Caco-2 (cell line): ENCODE measurements around the gene RASIP1. TPM values are rescaled to one million over a fixed set of nuclear protein-coding genes. Genes with fewer than 3 reads are reported as not detected.

Experiments
- BruUV-seq: library from RNA; stranded (reverse); fragments of 400-500 nt; replicated peaks from 2 replicates; lab custom pipeline; 2021; lab: Mats Ljungman, UMichigan
- CTCF ChIA-PET: fragments of 300-600 bp; sonication (Branson Sonifier 250); formaldehyde crosslinking; loops from one replicate; lab custom pipeline; 2022; ENCODE audit warnings: antibody characterized with exemption; lab: Charles Lee
- POLR2A ChIA-PET: fragments of 300-600 bp; sonication (Branson Sonifier 250); formaldehyde crosslinking; loops from one replicate; lab custom pipeline; 2022; ENCODE audit warnings: antibody characterized with exemption; lab: Charles Lee
- DNase-seq, 2 experiments: peaks; one replicate each; pipeline versions ENCODE4 v3.0.0 to v3.0.0-alpha.2; 2020 to 2022
- H3K27me3 ChIP-seq: replicated peaks from 2 replicates; pipeline ENCODE4 v1.6.0; 2011; ENCODE audit warnings: low read length; ENCODE audit not compliant: control insufficient read depth, insufficient read depth
- H3K36me3 ChIP-seq: 2 replicates; pipeline ENCODE4 v1.5.1; 2011; ENCODE audit warnings: low read length; ENCODE audit not compliant: control insufficient read depth, insufficient read depth
- H3K4me1 ChIP-seq: fragments of 250-450 bp; sonication (Bioruptor Pico); 2 replicates; pipeline ENCODE4 v1.5.1; 2020; ENCODE audit warnings: mild to moderate bottlenecking
- H3K4me3 ChIP-seq: 2 replicates; pipeline ENCODE4 v1.5.1; 2011; ENCODE audit warnings: low read depth, mild to moderate bottlenecking, control low read depth, low read length
- H3K9me3 ChIP-seq: fragments of 250-450 bp; sonication (Bioruptor Pico); 2 replicates; pipeline ENCODE4 v1.5.1; 2020; ENCODE audit warnings: mild to moderate bottlenecking, moderate library complexity
- H3K27ac Mint-ChIP-seq: one replicate; pipeline ENCODE4 v1.8.0; 2022; ENCODE audit warnings: mixed read lengths; ENCODE audit not compliant: unreplicated experiment
- H3K27me3 Mint-ChIP-seq: one replicate; pipeline ENCODE4 v1.8.0; 2022; ENCODE audit warnings: mixed read lengths; ENCODE audit not compliant: insufficient read depth, unreplicated experiment
- H3K36me3 Mint-ChIP-seq: one replicate; pipeline ENCODE4 v1.8.0; 2022; ENCODE audit warnings: mild to moderate bottlenecking, mixed read lengths; ENCODE audit not compliant: insufficient read depth, unreplicated experiment
- H3K4me1 Mint-ChIP-seq: one replicate; pipeline ENCODE4 v1.8.0; 2022; ENCODE audit warnings: low read depth, mixed read lengths; ENCODE audit not compliant: unreplicated experiment
- H3K4me3 Mint-ChIP-seq: one replicate; pipeline ENCODE4 v1.8.0; 2022; ENCODE audit warnings: mild to moderate bottlenecking, moderate library complexity, mixed read lengths; ENCODE audit not compliant: unreplicated experiment
- H3K9me3 Mint-ChIP-seq: one replicate; pipeline ENCODE4 v1.8.0; 2022; ENCODE audit warnings: mixed read lengths; ENCODE audit not compliant: unreplicated experiment
- CTCF ChIP-seq, 2 experiments: fragments of 200-600 bp in 1 of 2; IDR thresholded peaks; 1 replicate in 1 of 2; 2 replicates in 1 of 2; pipeline versions ENCODE4 v1.5.1 to v1.8.0; 2011 to 2022; ENCODE audit warnings: antibody characterized with exemption in 1 of 2, control low read depth in 1 of 2, inconsistent platforms in 1 of 2, low read depth in 1 of 2, low read length in 1 of 2, mild to moderate bottlenecking in 1 of 2, moderate library complexity in 1 of 2; ENCODE audit not compliant: insufficient read depth in 1 of 2, severe bottlenecking in 1 of 2, unreplicated experiment in 1 of 2
- intact Hi-C: fragments of 100-400 bp; cut with micrococcal nuclease; formaldehyde crosslinking; loops from one replicate; pipeline ENCODE4 v1.10.0; 2022; ENCODE audit not compliant: unreplicated experiment
- total RNA-seq: library from RNA; stranded (reverse); gene quantifications from 2 replicates; pipeline ENCODE4 v1.2.3, GENCODE V29; 2022

Gene RASIP1
- total RNA-seq, 1 experiment from 2014 or later: 5.9 TPM

GRCh38 chr19:48737360-48737998 is 2.9 kb downstream of the RASIP1 start:
- no peaks in the 10 kb centered on the region for H3K27me3 Mint-ChIP-seq
- no peak overlapping the region for H3K4me3 Mint-ChIP-seq
- no peaks in the 10 kb centered on the region for H3K9me3 Mint-ChIP-seq
- Histone ChIP-seq H3K9me3 (no peaks in the 10 kb centered on the region), H3K36me3 (no peaks in the 10 kb centered on the region), H3K27me3 (no peaks in the 10 kb centered on the region), H3K4me1 (peaks cover 22% of the 10 kb centered on the region), H3K4me3 (no peak overlapping the region)
- no peak for TF ChIP-seq CTCF (IDR thresholded peaks at IDR 0.05; ENCODE audit: insufficient read depth in 1 of 2, low read depth in 1 of 2, low read length in 1 of 2, severe bottlenecking in 1 of 2, unreplicated experiment in 1 of 2)
- no TSS peak for BruUV-seq
- POLR2A ChIA-PET: no interaction called here
- peak in 1 of 2 experiments; percentile 51 for DNase-seq
- H3K27ac Mint-ChIP-seq: peak overlapping the region; percentile 77
- intact Hi-C loops: no loop called here
- H3K36me3 Mint-ChIP-seq: peaks cover 26% of the 10 kb centered on the region
- CTCF ChIA-PET: interaction anchor here (1.7 to 2.9 kb wide), 2 partner anchors 13 to 24 kb away, joined by 10 to 37 read pairs; no protein-coding TSS in a partner anchor
- H3K4me1 Mint-ChIP-seq: peaks cover 41% of the 10 kb centered on the region

GRCh38 chr19:48735031-48735615 is 5.3 kb downstream of the RASIP1 start:
- Histone ChIP-seq H3K4me1 (peaks cover 10% of the 10 kb centered on the region), H3K36me3 (no peaks in the 10 kb centered on the region), H3K27me3 (no peaks in the 10 kb centered on the region), H3K4me3 (peak overlapping the region; percentile 55), H3K9me3 (no peaks in the 10 kb centered on the region)
- peak overlapping the region; percentile 85 for H3K4me3 Mint-ChIP-seq
- peak overlapping the region; percentile 73 for H3K27ac Mint-ChIP-seq
- H3K9me3 Mint-ChIP-seq: no peaks in the 10 kb centered on the region
- peaks cover 22% of the 10 kb centered on the region for H3K36me3 Mint-ChIP-seq
- intact Hi-C loops: no loop called here
- CTCF ChIA-PET: interaction anchor here (0.6 to 1.2 kb wide), 7 partner anchors 10 to 59 kb away, joined by 3 to 7 read pairs (median 6); no protein-coding TSS in a partner anchor
- H3K4me1 Mint-ChIP-seq: peaks cover 33% of the 10 kb centered on the region
- DNase-seq: peak; percentile 85 to 86
- POLR2A ChIA-PET: interaction anchor here (0.6 to 1.0 kb wide), 2 partner anchors 21 to 39 kb away, joined by 4 to 8 read pairs; no protein-coding TSS in a partner anchor
- TF ChIP-seq CTCF (IDR thresholded peaks at IDR 0.05; ENCODE audit: insufficient read depth in 1 of 2, low read depth in 1 of 2, low read length in 1 of 2, severe bottlenecking in 1 of 2, unreplicated experiment in 1 of 2): peak; percentile 22 to 41
- no peaks in the 10 kb centered on the region for H3K27me3 Mint-ChIP-seq
- BruUV-seq: no TSS peak

GRCh38 chr19:48734625-48735024 is 5.8 kb downstream of the RASIP1 start:
- Histone ChIP-seq H3K27me3 (no peaks in the 10 kb centered on the region), H3K4me3 (peak overlapping the region; percentile 55), H3K9me3 (no peaks in the 10 kb centered on the region), H3K36me3 (no peaks in the 10 kb centered on the region), H3K4me1 (peaks cover 7% of the 10 kb centered on the region)
- ChIA-PET POLR2A (interaction anchor here (1.0 kb wide), 1 partner anchor 20 kb away, joined by 8 read pairs; no protein-coding TSS in a partner anchor), CTCF (interaction anchor here (1.2 kb wide), 2 partner anchors 22 to 59 kb away, joined by 5 to 7 read pairs; no protein-coding TSS in a partner anchor)
- BruUV-seq: no TSS peak
- no peak for TF ChIP-seq CTCF (IDR thresholded peaks at IDR 0.05; ENCODE audit: insufficient read depth in 1 of 2, low read depth in 1 of 2, low read length in 1 of 2, severe bottlenecking in 1 of 2, unreplicated experiment in 1 of 2)
- Mint-ChIP-seq H3K36me3 (peaks cover 22% of the 10 kb centered on the region), H3K27ac (peak overlapping the region; percentile 73), H3K4me3 (peak overlapping the region; percentile 85), H3K27me3 (no peaks in the 10 kb centered on the region), H3K4me1 (peaks cover 28% of the 10 kb centered on the region), H3K9me3 (no peaks in the 10 kb centered on the region)
- no peak for DNase-seq
- intact Hi-C loops: no loop called here
